HepG2 (cell line): ENCODE data around the gene ST6GALNAC2. TPM values are rescaled to one million over a fixed set of nuclear protein-coding genes. Genes with fewer than 3 reads are reported as not detected.

ENCODE experiments used
- AHR ChIP-seq: IDR thresholded peaks from 2 replicates; pipeline ENCODE4 v1.6.1; 2018; ENCODE audit warnings: missing genetic modification reagents, missing compliant biosample characterization
- CEBPG ChIP-seq: IDR thresholded peaks from 2 replicates; pipeline ENCODE4 v1.6.1; 2016
- GATAD2A ChIP-seq: IDR thresholded peaks from 2 replicates; pipeline ENCODE4 v1.6.1; 2016
- HES4 ChIP-seq: sonication (generic); formaldehyde crosslinking; IDR thresholded peaks from 2 replicates; pipeline ENCODE4 v1.9.0; 2021; ENCODE audit warnings: mild to moderate bottlenecking, missing genetic modification reagents, borderline replicate concordance
- HIVEP1 ChIP-seq: sonication (generic); formaldehyde crosslinking; IDR thresholded peaks from 2 replicates; pipeline ENCODE4 v1.4.0; 2020; ENCODE audit warnings: mild to moderate bottlenecking, missing genetic modification reagents
- HMG20B ChIP-seq: conservative IDR thresholded peaks from 2 replicates; pipeline ENCODE4 v1.6.1; 2016; ENCODE audit warnings: missing genetic modification reagents, missing compliant biosample characterization
- IKZF5 ChIP-seq: IDR thresholded peaks from 2 replicates; pipeline ENCODE4 v1.6.1; 2018; ENCODE audit warnings: missing genetic modification reagents, mild to moderate bottlenecking, missing compliant biosample characterization
- ISX ChIP-seq: sonication (generic); formaldehyde crosslinking; conservative IDR thresholded peaks from 2 replicates; pipeline ENCODE4 v1.5.0; 2020; ENCODE audit warnings: missing genetic modification reagents
- MED1 ChIP-seq: sonication (generic); formaldehyde crosslinking; IDR thresholded peaks from 2 replicates; pipeline ENCODE4 v1.4.0; 2020; ENCODE audit warnings: missing genetic modification reagents
- MED13 ChIP-seq: sonication (generic); formaldehyde crosslinking; IDR thresholded peaks from 2 replicates; pipeline ENCODE4 v1.5.0; 2020; ENCODE audit warnings: missing genetic modification reagents
- MTF1 ChIP-seq: sonication (generic); formaldehyde crosslinking; IDR thresholded peaks from 2 replicates; pipeline ENCODE4 v1.5.0; 2020; ENCODE audit warnings: missing genetic modification reagents
- PBX3 ChIP-seq: sonication (generic); formaldehyde crosslinking; IDR thresholded peaks from 2 replicates; pipeline ENCODE4 v1.8.1; 2023; ENCODE audit warnings: missing genetic modification reagents, inconsistent platforms, borderline replicate concordance
- RBM39 ChIP-seq: fragments of 200-400 bp; formaldehyde crosslinking; IDR thresholded peaks from one replicate; pipeline ENCODE4 v1.6.1; 2018; ENCODE audit warnings: antibody characterized with exemption, mild to moderate bottlenecking, low read depth, low read length; ENCODE audit not compliant: poor library complexity, severe bottlenecking
- REPIN1 ChIP-seq: sonication (generic); formaldehyde crosslinking; IDR thresholded peaks from 2 replicates; pipeline ENCODE4 v1.8.0; 2022; ENCODE audit warnings: missing genetic modification reagents, low read depth, mild to moderate bottlenecking, borderline replicate concordance
- TFE3 ChIP-seq: IDR thresholded peaks from 2 replicates; pipeline ENCODE4 v1.6.1; 2016
- ZFP41 ChIP-seq: sonication (generic); formaldehyde crosslinking; IDR thresholded peaks from 2 replicates; pipeline ENCODE4 v1.4.0; 2020; ENCODE audit warnings: mild to moderate bottlenecking, missing genetic modification reagents, borderline replicate concordance
- ZNF101 ChIP-seq: sonication (generic); formaldehyde crosslinking; IDR thresholded peaks from 2 replicates; pipeline ENCODE4 v1.4.0; 2020; ENCODE audit warnings: mild to moderate bottlenecking, low read depth, missing genetic modification reagents, borderline replicate concordance
- ZNF20 ChIP-seq: sonication (generic); formaldehyde crosslinking; IDR thresholded peaks from 2 replicates; pipeline ENCODE4 v1.4.0; 2020; ENCODE audit warnings: mild to moderate bottlenecking, moderate library complexity, missing genetic modification reagents
- ZNF362 ChIP-seq: sonication (generic); formaldehyde crosslinking; IDR thresholded peaks from 2 replicates; pipeline ENCODE4 v1.4.0; 2020; ENCODE audit warnings: missing genetic modification reagents, mild to moderate bottlenecking, borderline replicate concordance
- ZNF564 ChIP-seq: sonication (generic); formaldehyde crosslinking; IDR thresholded peaks from 2 replicates; pipeline ENCODE4 v1.8.1; 2023; ENCODE audit warnings: mild to moderate bottlenecking, missing genetic modification reagents
- ZNF619 ChIP-seq: sonication (generic); formaldehyde crosslinking; IDR thresholded peaks from 2 replicates; pipeline ENCODE4 v1.4.0; 2020; ENCODE audit warnings: mild to moderate bottlenecking, missing genetic modification reagents
- ZNF670 ChIP-seq: sonication (generic); formaldehyde crosslinking; IDR thresholded peaks from 2 replicates; pipeline ENCODE4 v1.8.0; 2022; ENCODE audit warnings: mild to moderate bottlenecking, missing genetic modification reagents, borderline replicate concordance
- ZNF678 ChIP-seq: sonication (generic); formaldehyde crosslinking; IDR thresholded peaks from 2 replicates; pipeline ENCODE4 v1.4.0; 2020; ENCODE audit warnings: mild to moderate bottlenecking, missing genetic modification reagents
- polyA plus RNA-seq, 8 experiments: library from polyadenylated mRNA; depleted of rRNA in 3 of 8; stranded (reverse) in 7 of 8; unstranded in 1 of 8; fragments of >200 nt; fragmentation: Illumina TruSeq in 4 of 8; extraction: Trizol in 4 of 8; gene quantifications; 2 replicates each; pipeline versions ENCODE4 v1.2.1 to v1.2.3, GENCODE V29; 2011 to 2016; ENCODE audit warnings: low read depth in 4 of 8, missing spikeins in 1 of 8, mixed read lengths in 1 of 8; ENCODE audit not compliant: insufficient read depth in 1 of 8
- total RNA-seq, 5 experiments: library from RNA; depleted of rRNA; stranded (reverse); fragments of >200 nt; fragmentation: Illumina TruSeq; extraction: Trizol; gene quantifications; 2 replicates each; pipeline ENCODE4 v1.2.3, GENCODE V29; 2016; ENCODE audit warnings: low read depth in 1 of 5

Gene ST6GALNAC2
- total and polyA plus RNA-seq, 2 of the 13 experiments (the other 11 are each of a cell fraction or from before 2014, with no cell fraction given): 0.12 to 0.49 TPM

GRCh38 chr17:76556765-76557367 is 28.8 kb downstream of the ST6GALNAC2 start (continued):
- 0 out of 2 replicates have a peak, but pooled peaks have one; percentile 84 for TF ChIP-seq MTF1 (CRISPR knock-in tag)
- 0 out of 2 replicates have a peak, but pooled peaks have one; percentile 7 for TF ChIP-seq HIVEP1
- TF ChIP-seq ZNF564: 0 out of 2 replicates have a peak, but pooled peaks have one; percentile 13
- TF ChIP-seq PBX3 (CRISPR knock-in tag): 0 out of 2 replicates have a peak, but pooled peaks have one; percentile 7
- TF ChIP-seq ZFP41 (CRISPR knock-in tag): no peak
- no peak for TF ChIP-seq ZNF619 (CRISPR knock-in tag)
- TF ChIP-seq MED13: no peak; the same call in 1 of the 2 replicates
- no peak for TF ChIP-seq ZNF20 (CRISPR knock-in tag)
- TF ChIP-seq CEBPG (CRISPR knock-in tag): peak; percentile 79
- peak; percentile 73; the same call in 1 of the 2 replicates for TF ChIP-seq ZNF362
- TF ChIP-seq GATAD2A: peak; percentile 24; the same call in 1 of the 2 replicates
- TF ChIP-seq MED1 (CRISPR knock-in tag): peak; percentile 37; the same call in 1 of the 2 replicates
- no peak for TF ChIP-seq AHR (CRISPR knock-in tag)
- 0 out of 2 replicates have a peak, but pooled peaks have one; percentile 58 for TF ChIP-seq ISX (CRISPR knock-in tag)
- peak; percentile 79; the same call in 1 of the 2 replicates for TF ChIP-seq TFE3
- 0 out of 2 replicates have a peak, but pooled peaks have one; percentile 9 for TF ChIP-seq ZNF678 (CRISPR knock-in tag)
- 0 out of 2 replicates have a peak, but pooled peaks have one; percentile 10 for TF ChIP-seq IKZF5 (CRISPR knock-in tag)
- TF ChIP-seq ZNF670 (CRISPR knock-in tag): peak; percentile 20; the same call in 1 of the 2 replicates
- no peak; the same call in 1 of the 2 replicates for TF ChIP-seq ZNF101
- peak; percentile 74 for TF ChIP-seq RBM39
- no peak for TF ChIP-seq HES4 (CRISPR knock-in tag)
- no peak; the same call in 1 of the 2 replicates for TF ChIP-seq HMG20B
- TF ChIP-seq REPIN1: no peak
